HepG2 (cell line): ENCODE data around the gene BTBD7. TPM values are rescaled to one million over a fixed set of nuclear protein-coding genes. Genes with fewer than 3 reads are reported as not detected.

Experiments
- ATAC-seq: fragments of 200-7000 bp; cut with Tn5 transposase; 3 replicates; pipeline ENCODE4 v1.9.1; 2020; ENCODE audit warnings: mild to moderate bottlenecking, moderate library complexity
- BruUV-seq: library from RNA; stranded (reverse); fragments of 400-500 nt; replicated peaks from 2 replicates; lab custom pipeline; 2021; lab: Mats Ljungman, UMichigan
- CTCF ChIA-PET: fragments of 300-600 bp; formaldehyde crosslinking; extraction: SDS; loops from one replicate; lab custom pipeline; 2021; ENCODE audit warnings: low total read pairs, inconsistent platforms, low intra/inter-chr PET ratio; lab: Yijun Ruan, JAX
- POLR2A ChIA-PET: fragments of 350-600 bp; sonication (Branson Sonifier 250); formaldehyde crosslinking; loops from one replicate; lab custom pipeline; 2020; ENCODE audit warnings: antibody characterized with exemption, inconsistent platforms; lab: Yijun Ruan, JAX
- DNase-seq: peaks from one replicate; pipeline ENCODE4 v3.0.0-alpha.2; 2015; ENCODE audit warnings: low spot score
- FAIRE-seq: peaks from 3 replicates; lab custom pipeline; 2011; peaks lifted over from hg19 to GRCh38; lab: Jason Lieb, UNC
- H2AFZ ChIP-seq: one replicate; pipeline ENCODE4 v1.6.1; 2011; ENCODE audit warnings: low read length, inconsistent platforms
- H3K27ac ChIP-seq: fragments of 300-600 bp; 3 replicates; pipeline ENCODE4 v1.8.0; 2011; ENCODE audit warnings: mixed run types, mild to moderate bottlenecking, mixed read lengths, low read length, inconsistent platforms; ENCODE audit not compliant: insufficient read depth; ENCODE audit errors: extremely low read length
- H3K27me3 ChIP-seq, 2 experiments: fragments of 200-600 bp in 1 of 2; 2 replicates in 1 of 2; 3 replicates in 1 of 2; pipeline versions ENCODE4 v1.6.0 to v1.8.0; 2011; ENCODE audit warnings: low read length in 2 of 2, mild to moderate bottlenecking in 2 of 2, moderate library complexity in 2 of 2, inconsistent platforms in 1 of 2; ENCODE audit not compliant: insufficient read depth in 2 of 2, control insufficient read depth in 1 of 2
- H3K36me3 ChIP-seq, 2 experiments: fragments of 200-600 bp in 1 of 2; replicated peaks in 1 of 2; 2 replicates in 1 of 2; 3 replicates in 1 of 2; pipeline versions ENCODE4 v1.5.1 to v1.8.0; 2011; ENCODE audit warnings: low read length in 2 of 2, inconsistent platforms in 1 of 2; ENCODE audit not compliant: insufficient read depth in 2 of 2, control insufficient read depth in 1 of 2
- H3K4me1 ChIP-seq: 2 replicates; pipeline ENCODE4 v1.5.1; 2012; ENCODE audit warnings: low read length, inconsistent platforms; ENCODE audit not compliant: insufficient read depth
- H3K4me2 ChIP-seq: 2 replicates; pipeline ENCODE4 v1.6.0; 2011; ENCODE audit warnings: low read depth, low read length, inconsistent platforms
- H3K4me3 ChIP-seq, 3 experiments: fragments of 200-600 bp in 1 of 3; sonication (generic), shearing (Covaris generic) in 1 of 3; replicated peaks in 1 of 3; 2 replicates each; pipeline ENCODE4 v1.5.1; 2011 to 2016; ENCODE audit warnings: low read length in 3 of 3, inconsistent platforms in 2 of 3, low read depth in 2 of 3, mild to moderate bottlenecking in 2 of 3, control low read depth in 1 of 3, mixed read lengths in 1 of 3; ENCODE audit not compliant: insufficient read depth in 1 of 3
- H3K79me2 ChIP-seq: one replicate; pipeline ENCODE4 v1.6.1; 2011; ENCODE audit warnings: low read length, inconsistent platforms; ENCODE audit not compliant: insufficient read depth
- H3K9ac ChIP-seq: 2 replicates; pipeline ENCODE4 v1.6.0; 2011; ENCODE audit warnings: mild to moderate bottlenecking, low read depth, low read length, inconsistent platforms; ENCODE audit not compliant: insufficient read depth
- H3K9me3 ChIP-seq: 2 replicates; pipeline ENCODE4 v1.5.1; 2012; ENCODE audit warnings: mild to moderate bottlenecking, low read length
- H4K20me1 ChIP-seq: 2 replicates; pipeline ENCODE4 v1.6.0; 2011; ENCODE audit warnings: inconsistent platforms, mild to moderate bottlenecking, low read length, moderate library complexity; ENCODE audit not compliant: insufficient read depth
- ATAD3A ChIP-seq: sonication (generic); formaldehyde crosslinking; IDR thresholded peaks from 2 replicates; pipeline ENCODE4 v1.4.0; 2020; ENCODE audit warnings: missing genetic modification reagents
- DNMT1 ChIP-seq: sonication (generic); formaldehyde crosslinking; IDR thresholded peaks from 2 replicates; pipeline ENCODE4 v1.5.1; 2020; ENCODE audit warnings: mild to moderate bottlenecking, missing genetic modification reagents
- ELF3 ChIP-seq: IDR thresholded peaks from 2 replicates; pipeline ENCODE4 v1.6.1; 2016; ENCODE audit warnings: missing genetic modification reagents, missing compliant biosample characterization
- FOXP4 ChIP-seq: sonication (generic); formaldehyde crosslinking; IDR thresholded peaks from 2 replicates; pipeline ENCODE4 v1.4.0; 2020; ENCODE audit warnings: missing genetic modification reagents
- ISL2 ChIP-seq: sonication (generic); formaldehyde crosslinking; IDR thresholded peaks from 2 replicates; pipeline ENCODE4 v1.5.0; 2020; ENCODE audit warnings: missing genetic modification reagents
- LRRFIP1 ChIP-seq: sonication (generic); formaldehyde crosslinking; conservative IDR thresholded peaks from 2 replicates; pipeline ENCODE4 v1.4.0; 2020; ENCODE audit warnings: missing genetic modification reagents
- MAFF ChIP-seq: IDR thresholded peaks from 2 replicates; pipeline ENCODE4 v1.6.1; 2011; ENCODE audit warnings: low read depth, low read length, improper control_type of control experiment
- MAFK ChIP-seq, 2 experiments: IDR thresholded peaks in 1 of 2; conservative IDR thresholded peaks in 1 of 2; 2 replicates each; pipeline ENCODE4 v1.6.1; 2011; ENCODE audit warnings: improper control_type of control experiment in 2 of 2, low read length in 2 of 2
- MBD4 ChIP-seq: IDR thresholded peaks from 2 replicates; pipeline ENCODE4 v1.6.1; 2012; ENCODE audit warnings: low read length, inconsistent platforms, borderline replicate concordance
- MTF2 ChIP-seq: sonication (generic); formaldehyde crosslinking; IDR thresholded peaks from 2 replicates; pipeline ENCODE4 v1.5.0; 2020; ENCODE audit warnings: missing genetic modification reagents, borderline replicate concordance
- PCBP1 ChIP-seq: fragments of 200-400 bp; formaldehyde crosslinking; IDR thresholded peaks from 2 replicates; pipeline ENCODE4 v1.6.1; 2017; ENCODE audit warnings: mild to moderate bottlenecking, low read depth, low read length, borderline replicate concordance
- PITX1 ChIP-seq: sonication (generic); formaldehyde crosslinking; IDR thresholded peaks from 2 replicates; pipeline ENCODE4 v1.5.1; 2020; ENCODE audit warnings: mild to moderate bottlenecking, missing genetic modification reagents
- SIX1 ChIP-seq: sonication (generic); formaldehyde crosslinking; IDR thresholded peaks from 2 replicates; pipeline ENCODE4 v1.4.0; 2020; ENCODE audit warnings: missing genetic modification reagents, borderline replicate concordance
- WIZ ChIP-seq: sonication (generic); formaldehyde crosslinking; IDR thresholded peaks from 2 replicates; pipeline ENCODE4 v1.5.1; 2020; ENCODE audit warnings: mild to moderate bottlenecking, missing genetic modification reagents
- ZNF432 ChIP-seq: sonication (generic); formaldehyde crosslinking; IDR thresholded peaks from 2 replicates; pipeline ENCODE4 v1.5.0; 2020; ENCODE audit warnings: missing genetic modification reagents, mild to moderate bottlenecking, borderline replicate concordance
- ZNF550 ChIP-seq: sonication (generic); formaldehyde crosslinking; IDR thresholded peaks from 2 replicates; pipeline ENCODE4 v1.4.0; 2020; ENCODE audit warnings: mild to moderate bottlenecking, missing genetic modification reagents, borderline replicate concordance
- ZSCAN31 ChIP-seq: sonication (generic); formaldehyde crosslinking; IDR thresholded peaks from 2 replicates; pipeline ENCODE4 v1.5.0; 2020; ENCODE audit warnings: low read depth, mild to moderate bottlenecking, missing genetic modification reagents
- WGBS: methylation state at CpG from one replicate; pipeline ENCODE4 v1.1.6; 2017; ENCODE audit warnings: low lambda C conversion rate; 5-methylcytosine and 5-hydroxymethylcytosine counted together
- in situ Hi-C: cut with HindIII; loops from 2 replicates; pipeline ENCODE4 v1.10.0; 2017; ENCODE audit warnings: low pct_unique_long_range_greater_than_20kb; ENCODE audit not compliant: extremely low pct_ligation_motif_present
- intact Hi-C: fragments of 100-400 bp; cut with micrococcal nuclease; formaldehyde crosslinking; loops from one replicate; pipeline ENCODE4 v1.10.0; 2022; ENCODE audit not compliant: unreplicated experiment
- polyA plus RNA-seq, 8 experiments: library from polyadenylated mRNA; depleted of rRNA in 3 of 8; stranded (reverse) in 7 of 8; unstranded in 1 of 8; fragments of >200 nt; fragmentation: Illumina TruSeq in 4 of 8; extraction: Trizol in 4 of 8; gene quantifications; 2 replicates each; pipeline versions ENCODE4 v1.2.1 to v1.2.3, GENCODE V29; 2011 to 2016; ENCODE audit warnings: low read depth in 4 of 8, missing spikeins in 1 of 8, mixed read lengths in 1 of 8; ENCODE audit not compliant: insufficient read depth in 1 of 8
- total RNA-seq, 5 experiments: library from RNA; depleted of rRNA; stranded (reverse); fragments of >200 nt; fragmentation: Illumina TruSeq; extraction: Trizol; gene quantifications; 2 replicates each; pipeline ENCODE4 v1.2.3, GENCODE V29; 2016; ENCODE audit warnings: low read depth in 1 of 5

Gene BTBD7
- total and polyA plus RNA-seq, 2 of the 13 experiments (the other 11 are each of a cell fraction or from before 2014, with no cell fraction given) = 11.6 to 15.2 TPM

GRCh38 chr14:93228550-93228949 lies 104.3 kb downstream of the BTBD7 start:
- no peak for FAIRE-seq
- Histone ChIP-seq H3K36me3 (peaks cover 5 to 11% of the 10 kb centered on the region in 2 experiments), H3K79me2 (no peaks in the 10 kb centered on the region), H3K4me1 (no peaks in the 10 kb centered on the region), H3K4me3 (no peak overlapping the region), H4K20me1 (no peaks in the 10 kb centered on the region), H3K9ac (no peak overlapping the region), H3K4me2 (no peak overlapping the region), H3K27me3 (no peaks in the 10 kb centered on the region), H3K9me3 (no peaks in the 10 kb centered on the region), H2AFZ (no peak overlapping the region), H3K27ac (no peak overlapping the region)
- no peak for ATAC-seq
- ChIA-PET POLR2A (no interaction called here), CTCF (no interaction called here)
- DNase-seq = no peak
- no TSS peak for BruUV-seq
- TF ChIP-seq MAFF (peak; percentile 62), DNMT1 (CRISPR knock-in tag) (no peak), MAFK (conservative IDR thresholded peaks at IDR 0.05 in 1 of 2, IDR thresholded peaks at IDR 0.05 in 1 of 2; ENCODE audit: low read length in 2 of 2) (peak; percentile 78)
- in situ Hi-C loops (no loop called here), intact Hi-C loops (no loop called here)
- WGBS = 97% methylated on average over 7 of the region's 8 CpGs

GRCh38 chr14:93223565-93223964 lies 109.3 kb downstream of the BTBD7 start:
- Histone ChIP-seq H3K4me2 (no peak overlapping the region), H3K9ac (no peak overlapping the region), H3K36me3 (peaks cover 5 to 19% of the 10 kb centered on the region in 2 experiments), H3K4me1 (no peaks in the 10 kb centered on the region), H3K79me2 (no peaks in the 10 kb centered on the region), H3K27ac (no peak overlapping the region), H2AFZ (no peak overlapping the region), H3K4me3 (no peak overlapping the region), H3K27me3 (no peaks in the 10 kb centered on the region), H4K20me1 (no peaks in the 10 kb centered on the region), H3K9me3 (no peaks in the 10 kb centered on the region)
- ChIA-PET POLR2A (no interaction called here), CTCF (no interaction called here)
- in situ Hi-C loops = no loop called here
- ATAC-seq (no peak), DNase-seq (no peak), FAIRE-seq (no peak)
- BruUV-seq = no TSS peak
- intact Hi-C loops = no loop called here
- 93% methylated on average over 17 of the region's 27 CpGs for WGBS
- TF ChIP-seq MTF2 (CRISPR knock-in tag) (no peak), PITX1 (CRISPR knock-in tag) (no peak), ZNF550 (no peak), ZSCAN31 (CRISPR knock-in tag) (no peak), WIZ (CRISPR knock-in tag) (no peak), ELF3 (no peak), MBD4 (no peak), ZNF432 (CRISPR knock-in tag) (no peak), SIX1 (CRISPR knock-in tag) (no peak), LRRFIP1 (no peak), PCBP1 (no peak), ATAD3A (CRISPR knock-in tag) (no peak), FOXP4 (CRISPR knock-in tag) (no peak), ISL2 (CRISPR knock-in tag) (no peak)
